ENCODE measurements around the gene MMP2. TPM values are rescaled to one million over a fixed set of nuclear protein-coding genes. Genes with fewer than 3 reads are reported as not detected.

The MMP2 gene
- polyA plus RNA-seq, 1 donor = 87.5 TPM

GRCh38 chr16:55501549-55502322 lies 22.7 kb downstream of the MMP2 start:
- no peak overlapping the region for H3K4me3 ChIP-seq (ENCODE audit: low read length)
- DNase-seq = no peak
- no peaks in the 10 kb centered on the region for H3K27me3 ChIP-seq (ENCODE audit: control insufficient read depth, insufficient read depth, low read length)
- H3K36me3 ChIP-seq (ENCODE audit: control insufficient read depth, insufficient read depth, low read length) = peaks cover 32% of the 10 kb centered on the region
- H3K4me1 ChIP-seq (ENCODE audit: control insufficient read depth, insufficient read depth, low read length) = peaks cover 7% of the 10 kb centered on the region
- no peak overlapping the region for H3K27ac ChIP-seq (ENCODE audit: low read length)
- no peaks in the 10 kb centered on the region for H3K9me3 ChIP-seq (ENCODE audit: control insufficient read depth, low read depth, low read length)
- WGBS (ENCODE audit: insufficient coverage, low lambda C conversion rate) = no CpG with 5 or more reads among the region's 9 CpGs

- Histone ChIP-seq H3K27me3 (ENCODE audit: control insufficient read depth, insufficient read depth, low read length) (no peaks in the 10 kb centered on the region), H3K9me3 (ENCODE audit: control insufficient read depth, low read depth, low read length) (no peaks in the 10 kb centered on the region), H3K4me3 (ENCODE audit: low read length) (no peak overlapping the region), H3K36me3 (ENCODE audit: control insufficient read depth, insufficient read depth, low read length) (peaks cover 27% of the 10 kb centered on the region), H3K27ac (ENCODE audit: low read length) (no peak overlapping the region), H3K4me1 (ENCODE audit: control insufficient read depth, insufficient read depth, low read length) (peaks cover 7% of the 10 kb centered on the region)
- WGBS (ENCODE audit: insufficient coverage, low lambda C conversion rate) = no CpG with 5 or more reads among the region's 13 CpGs
- DNase-seq = peak; percentile 74 to 81
These were observed 23.9 kb downstream of the MMP2 start for GRCh38 chr16:55502801-55503366.

GRCh38 chr16:55503726-55504550 lies 24.9 kb downstream of the MMP2 start:
- no peaks in the 10 kb centered on the region for H3K27me3 ChIP-seq (ENCODE audit: control insufficient read depth, insufficient read depth, low read length)
- WGBS (ENCODE audit: insufficient coverage, low lambda C conversion rate) = no CpG with 5 or more reads among the region's 8 CpGs
- no peaks in the 10 kb centered on the region for H3K9me3 ChIP-seq (ENCODE audit: control insufficient read depth, low read depth, low read length)
- H3K4me1 ChIP-seq (ENCODE audit: control insufficient read depth, insufficient read depth, low read length) = peaks cover 7% of the 10 kb centered on the region
- H3K4me3 ChIP-seq (ENCODE audit: low read length) = no peak overlapping the region
- DNase-seq = no peak
- no peak overlapping the region for H3K27ac ChIP-seq (ENCODE audit: low read length)
- peaks cover 20% of the 10 kb centered on the region for H3K36me3 ChIP-seq (ENCODE audit: control insufficient read depth, insufficient read depth, low read length)

- 80% methylated on average over 1 of the region's 10 CpGs for WGBS (ENCODE audit: insufficient coverage, low lambda C conversion rate)
- DNase-seq = no peak
These were observed 26.5 kb downstream of the MMP2 start for GRCh38 chr16:55505333-55506015.

GRCh38 chr16:55506083-55506482 lies 27.1 kb downstream of the MMP2 start:
- H3K4me1 ChIP-seq (ENCODE audit: control insufficient read depth, insufficient read depth, low read length) = peaks cover 7% of the 10 kb centered on the region

More at GRCh38 chr16:55505333-55506015, 26.5 kb downstream of the MMP2 start:
- Histone ChIP-seq H3K4me3 (ENCODE audit: low read length) (no peak overlapping the region), H3K27me3 (ENCODE audit: control insufficient read depth, insufficient read depth, low read length) (peaks cover 10% of the 10 kb centered on the region), H3K27ac (ENCODE audit: low read length) (no peak overlapping the region), H3K9me3 (ENCODE audit: control insufficient read depth, low read depth, low read length) (no peaks in the 10 kb centered on the region), H3K36me3 (ENCODE audit: control insufficient read depth, insufficient read depth, low read length) (peaks cover 20% of the 10 kb centered on the region), H3K4me1 (ENCODE audit: control insufficient read depth, insufficient read depth, low read length) (peaks cover 7% of the 10 kb centered on the region)

GRCh38 chr16:55506708-55507107 lies 27.7 kb downstream of the MMP2 start:
- WGBS (ENCODE audit: insufficient coverage, low lambda C conversion rate) = no CpG with 5 or more reads among the region's 4 CpGs
- H3K4me3 ChIP-seq (ENCODE audit: low read length) = no peak overlapping the region
- H3K27ac ChIP-seq (ENCODE audit: low read length) = no peak overlapping the region
- H3K27me3 ChIP-seq (ENCODE audit: control insufficient read depth, insufficient read depth, low read length) = peaks cover 10% of the 10 kb centered on the region
- DNase-seq = no peak
- H3K9me3 ChIP-seq (ENCODE audit: control insufficient read depth, low read depth, low read length) = no peaks in the 10 kb centered on the region
- H3K36me3 ChIP-seq (ENCODE audit: control insufficient read depth, insufficient read depth, low read length) = peaks cover 20% of the 10 kb centered on the region
- H3K4me1 ChIP-seq (ENCODE audit: control insufficient read depth, insufficient read depth, low read length) = peaks cover 7% of the 10 kb centered on the region

More at GRCh38 chr16:55506083-55506482, 27.1 kb downstream of the MMP2 start:
- no CpG with 5 or more reads among the region's 7 CpGs for WGBS (ENCODE audit: insufficient coverage, low lambda C conversion rate)
- H3K27me3 ChIP-seq (ENCODE audit: control insufficient read depth, insufficient read depth, low read length) = peaks cover 10% of the 10 kb centered on the region
- peaks cover 20% of the 10 kb centered on the region for H3K36me3 ChIP-seq (ENCODE audit: control insufficient read depth, insufficient read depth, low read length)
- H3K9me3 ChIP-seq (ENCODE audit: control insufficient read depth, low read depth, low read length) = no peaks in the 10 kb centered on the region
- DNase-seq = no peak
- no peak overlapping the region for H3K4me3 ChIP-seq (ENCODE audit: low read length)
- no peak overlapping the region for H3K27ac ChIP-seq (ENCODE audit: low read length)

- Histone ChIP-seq H3K36me3 (ENCODE audit: control insufficient read depth, insufficient read depth, low read length) (peaks cover 15% of the 10 kb centered on the region), H3K4me1 (ENCODE audit: control insufficient read depth, insufficient read depth, low read length) (no peaks in the 10 kb centered on the region), H3K27ac (ENCODE audit: low read length) (no peak overlapping the region), H3K4me3 (ENCODE audit: low read length) (peak overlapping the region; percentile 58), H3K27me3 (ENCODE audit: control insufficient read depth, insufficient read depth, low read length) (peaks cover 10% of the 10 kb centered on the region), H3K9me3 (ENCODE audit: control insufficient read depth, low read depth, low read length) (no peaks in the 10 kb centered on the region)
- no peak for DNase-seq
- WGBS (ENCODE audit: insufficient coverage, low lambda C conversion rate) = no CpG with 5 or more reads among the region's 9 CpGs
These were observed 29.4 kb downstream of the MMP2 start for GRCh38 chr16:55508271-55508921.

- peak; percentile 62 to 68 for DNase-seq
- no peaks in the 10 kb centered on the region for H3K9me3 ChIP-seq (ENCODE audit: control insufficient read depth, low read depth, low read length)
- H3K4me3 ChIP-seq (ENCODE audit: low read length) = peak within 1 kb of the TSS; percentile 58
- H3K4me1 ChIP-seq (ENCODE audit: control insufficient read depth, insufficient read depth, low read length) = no peaks in the 10 kb centered on the region
- no peak within 1 kb of the TSS for H3K27ac ChIP-seq (ENCODE audit: low read length)
- 5% methylated on average over 3 of the region's 61 CpGs for WGBS (ENCODE audit: insufficient coverage, low lambda C conversion rate)
- H3K36me3 ChIP-seq (ENCODE audit: control insufficient read depth, insufficient read depth, low read length) = peaks cover 9% of the 10 kb centered on the region
- peaks cover 10% of the 10 kb centered on the region for H3K27me3 ChIP-seq (ENCODE audit: control insufficient read depth, insufficient read depth, low read length)
These were observed 30.2 kb downstream of the MMP2 start, which contains the start of gene LPCAT2 for GRCh38 chr16:55508941-55509931. Gene LPCAT2, plus strand, starts transcription at chr16:55509072. Its CDS starts 110 bp downstream, at chr16:55509182.

All from large intestine (tissue), 3 donors.